ENCODE measurements around the gene CDT1.
"Not testable (repeated sequence)": the region's sequence is repeated elsewhere in the genome, so short reads cannot be mapped to it uniquely, and the experiment has no call there.

The CDT1 gene

DNA sequence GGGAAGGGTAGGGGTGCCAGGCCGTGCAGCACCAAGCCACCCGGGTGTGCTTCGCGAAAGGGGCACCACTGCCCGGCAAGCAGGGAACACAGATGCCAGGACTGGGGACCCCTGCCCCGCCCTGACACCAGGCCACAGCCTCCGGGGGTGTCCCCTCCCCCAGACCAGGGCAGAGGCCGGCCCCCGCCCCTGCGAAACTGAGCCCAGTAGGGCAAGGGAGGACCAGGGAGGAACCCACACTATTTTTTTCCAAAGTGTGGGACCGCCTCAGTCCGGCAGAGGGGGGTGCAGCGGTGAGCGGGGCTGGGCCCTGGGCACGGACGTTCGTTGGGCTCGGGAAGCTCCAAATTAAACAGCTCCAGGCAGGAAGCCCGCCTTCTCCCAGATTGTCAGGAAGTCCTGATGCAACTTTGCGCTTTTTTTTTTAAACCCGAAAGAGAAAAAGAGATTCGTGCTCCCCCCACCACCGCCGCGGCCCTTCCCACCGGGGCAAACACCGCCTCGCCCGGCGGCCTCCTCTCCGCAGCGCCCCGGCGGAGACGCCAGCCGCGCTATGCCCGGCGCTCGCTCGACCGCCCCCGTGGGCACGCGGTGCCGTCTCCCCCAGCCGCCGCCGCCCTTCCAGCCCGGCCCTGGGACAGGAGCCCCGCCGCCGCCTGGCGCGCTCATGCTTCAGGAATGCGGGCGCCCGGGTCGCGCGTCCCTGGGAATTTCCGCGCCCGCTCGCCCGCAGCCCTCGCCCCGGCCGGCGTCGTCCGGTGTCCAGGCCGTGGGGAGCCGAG, 19.3 kb upstream of the CDT1 start:
- DNase-seq, result peak; percentile 57

DNA sequence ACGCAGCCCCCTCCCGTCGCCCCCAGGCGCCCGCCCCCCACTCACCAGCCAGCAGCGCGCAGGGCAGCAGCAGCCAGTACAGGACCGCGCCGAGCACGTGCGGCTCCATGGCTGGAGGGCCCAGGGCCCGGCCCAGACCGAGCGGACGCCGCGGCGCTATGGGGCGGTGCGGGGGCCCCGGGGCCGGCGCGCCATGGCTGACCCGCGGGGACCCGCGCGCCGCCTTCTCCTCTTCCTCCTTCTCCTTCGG, 18.8 kb upstream of the CDT1 start:
- DNase-seq, result no peak

DNA sequence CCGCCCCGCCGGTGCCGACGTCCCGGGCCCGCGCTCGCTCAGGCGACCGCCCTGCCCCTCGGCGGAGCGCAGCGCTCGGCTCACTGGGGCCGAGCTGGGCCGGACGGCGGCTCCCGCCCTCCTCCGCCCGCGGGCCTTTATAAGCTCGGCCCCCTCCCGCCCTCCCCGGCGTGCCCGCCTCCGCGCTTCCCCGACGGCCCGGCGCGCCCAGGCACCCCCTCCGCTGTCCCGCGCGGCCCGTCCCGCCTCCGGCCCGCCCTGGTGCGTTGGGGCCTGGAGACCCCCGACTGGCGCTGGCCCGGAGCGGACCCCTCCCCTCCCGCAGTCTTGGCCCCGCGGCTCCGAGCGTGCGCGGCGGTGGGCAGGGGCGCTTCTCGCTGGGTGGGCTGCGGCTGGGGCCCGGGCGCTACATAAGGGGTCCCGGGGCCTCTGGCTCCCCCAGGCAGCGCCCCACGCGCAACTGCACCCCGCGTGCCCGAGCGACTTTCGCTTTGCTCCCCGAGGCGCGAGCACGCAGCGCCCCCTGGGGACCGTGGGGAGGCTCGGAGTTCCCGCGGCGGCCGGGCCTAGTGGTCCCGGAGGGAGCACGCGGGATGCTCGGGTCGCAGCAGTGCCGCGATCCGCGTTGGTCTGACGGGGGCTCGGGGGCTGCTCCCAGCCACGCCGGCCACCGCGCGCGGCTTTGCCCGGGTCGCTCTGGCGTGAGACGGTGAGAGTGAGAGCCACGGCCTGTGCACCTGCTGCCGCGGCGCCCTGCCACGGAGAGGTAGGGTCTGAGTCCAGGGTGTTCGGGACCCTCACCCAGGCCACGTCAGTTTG, 18.3 kb upstream of the CDT1 start, which contains the start of gene PIEZO1:
TSS of gene PIEZO1 (minus strand) at position 115 of the 819 bp plus-strand sequence. CDS start 256 bp downstream, outside the sequence.
- peak; percentile 84 for DNase-seq

DNA sequence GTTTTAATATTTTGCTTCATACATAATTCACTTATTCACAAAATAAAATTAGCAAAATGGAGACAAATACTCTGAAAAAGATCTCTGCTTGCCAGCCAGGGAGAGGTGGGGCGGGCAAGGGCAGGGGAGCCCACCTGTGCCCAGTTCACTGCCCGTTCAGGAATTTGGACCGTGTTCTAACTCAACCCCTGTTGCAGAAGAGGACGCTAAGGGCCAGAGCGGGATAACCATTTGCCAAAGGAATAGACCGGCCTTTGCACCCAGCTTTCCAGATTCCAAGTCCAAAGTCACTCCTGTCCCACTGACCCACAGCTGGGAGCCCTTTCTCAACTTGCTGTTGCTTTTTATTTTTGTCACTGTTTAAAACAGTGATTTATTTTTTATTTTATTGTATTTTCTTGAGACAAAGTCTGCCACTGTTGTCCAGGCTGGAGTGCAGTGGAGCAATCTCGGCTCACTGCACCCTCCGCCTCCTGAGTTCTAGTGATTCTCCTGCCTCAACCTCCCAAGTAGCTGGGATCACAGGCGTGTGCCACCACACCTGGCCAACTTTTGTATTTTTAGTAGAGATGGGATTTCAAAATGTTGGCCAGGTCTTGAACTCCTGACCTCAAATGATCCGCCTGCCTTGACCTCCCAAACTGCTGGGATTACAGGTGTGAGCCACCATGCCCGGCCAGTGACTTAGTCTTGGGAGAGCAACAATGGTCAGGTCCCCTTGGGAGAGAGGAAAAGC, 15.8 kb upstream of the CDT1 start:
- DNase-seq, result no peak

DNA sequence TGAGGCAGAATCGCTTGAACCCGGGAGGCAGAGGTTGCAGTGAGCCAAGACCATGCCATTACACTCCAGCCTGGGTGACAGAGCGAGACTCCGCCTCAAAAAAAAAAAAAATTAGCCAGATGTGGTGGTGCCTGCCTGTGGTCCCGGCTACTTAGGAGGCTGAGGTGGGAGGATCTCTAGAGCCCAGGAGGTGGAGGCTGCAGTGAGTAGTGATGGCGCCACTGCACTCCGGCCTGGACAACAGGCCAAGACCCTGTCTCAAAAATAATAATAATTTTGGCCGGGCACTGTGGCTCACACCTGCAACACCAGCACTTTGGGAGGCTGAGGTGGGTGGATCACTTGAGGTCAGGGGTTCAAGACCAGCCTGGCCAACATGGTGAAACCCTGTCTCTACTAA, 14.8 kb upstream of the CDT1 start:
- not testable (repeated sequence) for DNase-seq

DNA sequence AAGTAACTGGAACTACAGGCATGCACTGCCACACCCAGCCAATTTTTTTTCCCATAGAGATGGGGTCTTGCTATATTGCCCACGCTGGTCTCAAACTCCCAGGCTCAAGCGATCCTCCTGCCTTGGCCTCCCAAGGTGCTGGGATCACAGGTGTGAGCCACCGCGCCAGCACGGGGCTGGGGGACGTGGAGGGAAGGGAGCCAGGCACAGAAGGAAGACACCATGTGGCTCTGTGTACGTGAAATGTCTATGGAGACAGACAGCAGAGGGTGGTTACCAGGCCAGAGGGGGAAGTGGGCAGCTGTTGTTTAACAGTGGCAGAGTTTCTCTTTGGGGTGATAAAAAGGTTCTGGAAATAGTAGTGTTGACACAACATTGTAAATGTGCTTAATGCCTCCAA, 14.0 kb upstream of the CDT1 start:
- DNase-seq, result no peak

DNA sequence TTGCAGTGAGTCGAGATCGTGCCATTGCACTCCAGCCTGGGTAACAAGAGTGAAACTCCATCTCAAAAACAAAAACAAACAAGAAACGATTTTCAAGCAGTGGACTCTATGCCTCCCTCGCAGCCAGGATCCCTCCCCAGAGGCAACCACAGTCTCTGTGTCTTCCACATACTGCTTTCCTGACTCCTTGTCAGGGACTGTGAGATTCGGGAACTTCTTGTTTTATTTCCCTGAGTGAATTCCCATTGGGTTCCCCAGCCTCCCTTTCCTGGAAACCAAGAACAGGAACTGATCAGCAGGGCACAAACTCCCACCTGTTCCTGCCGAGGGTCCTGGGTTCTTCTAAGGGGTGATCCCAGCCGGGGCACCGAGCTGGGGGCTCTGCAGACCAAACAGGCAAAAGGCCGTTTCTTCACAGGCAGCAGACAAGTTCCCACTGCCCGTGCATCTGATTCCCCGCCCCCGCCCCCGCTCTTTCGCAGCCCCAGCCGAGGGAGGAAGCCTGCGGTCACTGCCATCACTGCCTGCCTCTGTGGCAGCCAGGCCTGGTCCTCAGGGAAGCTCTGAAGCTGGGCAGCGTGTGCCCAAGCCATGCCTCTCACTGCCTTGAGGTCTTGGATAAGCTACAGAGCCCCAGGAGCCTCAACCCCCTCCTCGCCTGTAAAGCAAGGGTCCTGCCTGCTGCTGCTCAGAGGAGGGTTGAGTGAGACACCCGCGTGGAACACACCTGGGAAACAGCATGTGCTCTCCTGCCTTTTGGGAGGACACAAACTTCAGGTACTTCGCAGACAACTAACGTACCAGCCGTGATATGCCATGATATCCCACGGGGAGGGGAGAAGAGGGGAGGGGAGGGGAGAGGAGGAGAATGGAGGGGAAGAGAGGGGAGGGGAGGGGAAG, 13.0 kb upstream of the CDT1 start:
- peak; percentile 67 for DNase-seq

DNA sequence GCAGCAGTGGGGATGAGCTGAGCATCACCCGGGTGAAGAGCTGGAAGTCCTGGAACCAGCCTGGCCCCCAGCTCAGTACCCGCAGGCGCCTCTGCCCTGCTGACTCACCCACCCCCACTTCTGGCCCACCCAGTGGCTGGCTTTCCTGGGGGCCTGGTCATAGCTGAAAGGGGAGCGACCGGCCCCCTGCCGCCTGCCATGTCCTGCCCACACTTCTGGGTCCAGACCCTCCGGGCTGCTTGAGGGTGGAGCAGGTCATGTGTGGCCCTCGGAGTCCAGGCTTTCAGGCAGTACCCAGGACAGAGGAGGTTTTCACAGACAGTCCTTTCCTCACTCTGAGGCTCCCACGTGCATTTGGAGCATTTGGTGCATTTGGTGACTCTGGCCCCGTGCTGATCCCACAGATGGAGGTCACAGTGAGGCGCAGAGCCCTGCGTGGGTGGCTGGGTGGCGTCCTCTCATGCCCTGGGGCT, 11.5 kb upstream of the CDT1 start:
- DNase-seq, result no peak

DNA sequence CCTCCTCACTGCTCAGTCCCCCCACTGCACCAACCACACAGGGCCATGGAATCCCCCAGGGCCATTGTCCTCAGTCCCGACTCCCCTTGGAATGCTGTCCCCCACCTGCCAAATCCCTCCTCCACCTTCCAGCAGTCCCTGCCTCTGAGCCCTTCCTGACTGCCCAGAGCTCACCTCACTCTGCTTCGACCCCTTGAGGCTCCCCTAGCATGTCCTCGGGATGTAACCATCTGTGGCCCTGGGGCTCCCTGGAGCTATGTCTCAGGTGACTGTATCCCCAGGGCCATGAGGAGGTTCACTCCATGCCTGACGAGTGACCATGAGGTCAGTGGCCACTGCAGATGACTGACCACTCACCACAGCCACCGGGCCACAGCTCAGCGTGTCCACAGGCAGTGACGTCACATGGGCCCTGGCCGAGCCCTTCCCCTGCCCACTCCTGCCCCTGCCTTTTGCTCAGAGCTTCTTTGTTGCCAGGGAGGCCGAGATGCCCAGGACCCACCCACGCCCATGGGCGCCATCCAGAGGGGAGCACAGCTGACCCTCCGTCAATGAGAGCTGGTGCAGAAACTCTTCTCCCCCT, 10.8 kb upstream of the CDT1 start:
- DNase-seq, result no peak

DNA sequence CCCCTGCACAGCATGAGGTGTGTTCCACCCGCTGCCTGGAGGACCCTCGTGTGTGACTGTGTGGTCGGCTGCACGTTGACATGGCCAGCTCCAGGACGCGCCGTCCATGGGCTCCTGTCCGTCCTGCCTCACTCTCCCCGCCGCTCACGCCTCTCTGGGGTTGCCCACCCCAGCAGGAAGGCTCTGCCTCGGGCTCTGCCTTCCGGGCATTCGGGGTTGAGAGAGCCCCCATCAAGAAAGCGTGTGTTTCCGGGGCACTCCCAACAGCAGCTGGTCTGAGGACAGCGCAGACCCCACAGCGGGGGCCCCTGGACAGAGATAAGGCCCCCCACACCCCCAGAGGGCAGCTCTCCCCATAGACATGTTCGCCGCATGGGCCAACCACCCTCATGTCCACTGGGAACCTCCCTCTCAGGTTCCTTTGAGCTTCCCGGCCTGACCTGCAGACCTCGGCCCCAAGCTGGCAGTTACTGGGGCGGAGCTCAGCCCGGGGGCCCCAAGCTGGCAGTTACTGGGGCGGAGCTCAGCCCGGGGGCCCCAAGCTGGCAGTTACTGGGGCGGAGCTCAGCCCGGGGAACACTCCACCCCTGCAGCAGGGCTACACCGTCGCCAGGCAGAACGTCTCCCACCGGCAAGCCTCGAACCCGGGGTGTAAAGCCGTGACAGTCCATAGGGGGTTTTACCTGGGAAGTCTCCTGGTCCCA, 10.2 kb upstream of the CDT1 start:
- no peak for DNase-seq

DNA sequence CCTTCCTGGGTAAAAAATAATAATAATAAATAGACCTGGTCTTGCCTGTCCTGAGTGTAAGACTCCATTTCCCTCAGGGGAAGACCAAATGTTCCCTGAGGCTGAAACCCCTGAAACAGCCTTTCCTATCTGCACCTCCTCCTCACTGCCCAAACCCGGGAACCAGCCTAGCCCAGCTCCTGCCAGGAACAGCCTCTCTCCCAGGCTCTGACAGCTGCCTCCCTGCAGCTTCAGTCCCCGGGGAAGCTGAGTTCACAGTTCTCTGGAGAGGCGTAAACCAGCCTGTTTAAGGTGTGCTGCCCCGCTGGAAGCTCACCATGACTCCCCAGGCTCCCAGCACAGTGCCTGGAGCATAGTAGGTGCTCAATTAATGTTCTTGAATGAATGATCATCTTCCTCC, 7.3 kb upstream of the CDT1 start:
- DNase-seq, result no peak

DNA sequence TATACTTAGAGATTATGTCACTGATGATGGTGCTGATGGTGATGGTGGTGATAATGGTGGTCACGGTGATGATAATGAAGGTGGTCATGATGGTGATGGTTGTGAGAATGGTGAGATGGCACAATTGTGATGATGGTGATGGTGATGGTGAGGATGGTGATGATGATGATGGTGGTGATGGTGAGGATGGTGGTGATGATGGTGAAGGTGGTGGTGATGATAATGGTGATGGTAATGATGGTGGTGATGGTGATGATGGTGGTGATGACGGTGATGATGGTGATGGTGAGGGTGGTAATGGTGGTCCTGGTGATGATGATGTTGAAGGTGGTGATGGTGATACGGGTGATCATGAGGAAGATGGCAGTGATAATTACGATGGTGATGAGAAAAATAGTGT, 5.5 kb upstream of the CDT1 start:
- DNase-seq, result no peak

DNA sequence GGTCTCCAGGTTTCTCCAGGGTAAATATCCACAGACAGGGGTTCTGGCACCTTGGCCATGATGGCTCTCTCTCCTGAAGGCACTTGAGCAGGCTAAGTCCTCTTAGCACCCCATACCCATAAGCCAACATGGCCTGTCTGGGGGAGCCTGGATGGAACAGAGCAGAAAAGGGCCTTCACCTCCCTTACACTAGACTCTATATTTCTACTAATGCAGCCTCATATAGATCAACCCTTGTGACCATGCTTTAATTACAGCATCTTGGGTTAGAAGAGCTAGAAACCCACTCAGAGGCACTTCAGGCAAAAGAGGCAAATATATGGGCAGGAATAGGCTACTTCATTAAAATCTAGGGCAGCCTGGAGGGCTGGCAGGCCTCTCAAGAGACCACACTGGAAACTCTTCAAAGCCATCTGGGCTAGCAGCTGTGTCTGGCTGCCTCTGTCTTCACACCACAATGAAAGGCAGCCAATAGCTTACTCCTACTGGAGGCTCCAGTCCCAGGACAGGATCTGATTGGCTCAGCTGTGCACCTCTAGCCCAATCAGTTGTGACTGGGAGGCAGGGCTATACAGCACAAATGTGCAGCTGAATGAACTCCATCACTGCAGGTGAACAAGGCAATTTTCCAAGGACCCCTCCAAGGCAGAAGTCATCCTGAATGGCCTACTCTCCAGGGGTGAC, 4.7 kb upstream of the CDT1 start:
- no peak for DNase-seq

DNA sequence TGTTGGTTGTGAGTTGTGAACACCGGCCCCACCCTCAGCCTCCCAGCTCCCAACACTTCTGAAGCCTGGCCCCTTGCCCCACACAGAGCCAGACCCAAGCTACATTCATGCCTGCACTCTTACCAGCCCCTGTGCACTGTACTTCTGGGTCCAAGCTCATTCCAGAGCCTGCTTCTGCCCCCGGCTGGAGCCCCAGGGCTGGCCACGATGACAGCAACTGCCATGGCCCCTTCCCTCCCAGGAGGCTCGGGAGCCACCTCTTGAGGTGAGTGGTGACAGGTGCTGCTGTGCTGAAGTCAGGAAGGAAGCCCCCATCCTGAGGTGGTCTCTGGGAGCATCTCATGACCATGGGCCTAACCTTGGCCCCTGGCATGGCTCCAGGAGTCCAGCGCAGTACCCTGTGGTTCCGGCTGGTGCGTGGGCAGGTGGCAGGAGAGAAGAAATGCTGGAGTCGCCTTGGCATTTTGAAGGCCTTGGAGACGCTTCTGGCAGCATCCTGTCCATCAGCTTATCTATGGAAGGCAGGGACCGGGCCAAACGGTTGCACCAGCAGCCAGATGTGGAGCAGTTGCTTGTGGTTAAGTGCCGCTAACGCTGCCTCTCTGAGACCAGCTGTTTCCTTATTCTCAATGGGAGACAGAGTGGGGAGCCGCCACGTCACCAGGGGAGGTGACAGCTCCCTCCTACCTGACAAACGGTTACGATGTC, 3.9 kb upstream of the CDT1 start:
- DNase-seq, result no peak

DNA sequence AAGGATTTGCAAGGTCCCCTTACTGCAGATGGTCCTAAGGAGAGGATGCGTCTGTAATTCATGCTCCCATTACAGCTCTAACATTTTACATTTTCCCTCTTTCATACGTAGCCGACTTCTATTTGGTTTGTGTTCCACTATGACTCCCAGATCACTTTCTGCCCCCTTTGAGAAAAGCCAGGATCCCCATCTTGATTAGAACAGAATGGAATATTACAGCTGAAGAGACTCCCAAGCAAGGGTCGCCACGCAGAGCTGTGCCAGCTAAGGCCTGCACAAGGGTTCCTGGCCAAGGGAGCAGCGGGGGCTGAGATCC, 3.4 kb upstream of the CDT1 start:
- DNase-seq, result no peak

DNA sequence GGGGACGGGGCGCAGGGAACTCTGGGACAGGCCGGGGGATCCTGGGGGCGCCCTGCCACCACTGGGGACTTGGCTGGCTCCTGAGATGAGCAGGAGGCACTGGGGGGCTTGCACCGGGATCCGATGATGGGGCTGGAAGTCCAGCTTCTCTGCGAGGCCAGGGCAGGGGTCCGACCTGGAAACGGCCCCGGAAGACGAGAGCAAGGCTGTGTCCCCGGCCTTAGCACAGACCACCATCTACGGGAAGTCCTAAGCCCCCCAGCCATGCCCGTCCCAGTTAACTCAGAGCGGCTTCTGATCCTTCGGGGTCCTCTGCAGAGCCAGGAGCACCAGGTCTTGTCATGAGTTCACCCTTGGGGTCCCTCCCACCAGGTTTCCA, 573 bp downstream of the CDT1 start:
- no peak for DNase-seq

DNA sequence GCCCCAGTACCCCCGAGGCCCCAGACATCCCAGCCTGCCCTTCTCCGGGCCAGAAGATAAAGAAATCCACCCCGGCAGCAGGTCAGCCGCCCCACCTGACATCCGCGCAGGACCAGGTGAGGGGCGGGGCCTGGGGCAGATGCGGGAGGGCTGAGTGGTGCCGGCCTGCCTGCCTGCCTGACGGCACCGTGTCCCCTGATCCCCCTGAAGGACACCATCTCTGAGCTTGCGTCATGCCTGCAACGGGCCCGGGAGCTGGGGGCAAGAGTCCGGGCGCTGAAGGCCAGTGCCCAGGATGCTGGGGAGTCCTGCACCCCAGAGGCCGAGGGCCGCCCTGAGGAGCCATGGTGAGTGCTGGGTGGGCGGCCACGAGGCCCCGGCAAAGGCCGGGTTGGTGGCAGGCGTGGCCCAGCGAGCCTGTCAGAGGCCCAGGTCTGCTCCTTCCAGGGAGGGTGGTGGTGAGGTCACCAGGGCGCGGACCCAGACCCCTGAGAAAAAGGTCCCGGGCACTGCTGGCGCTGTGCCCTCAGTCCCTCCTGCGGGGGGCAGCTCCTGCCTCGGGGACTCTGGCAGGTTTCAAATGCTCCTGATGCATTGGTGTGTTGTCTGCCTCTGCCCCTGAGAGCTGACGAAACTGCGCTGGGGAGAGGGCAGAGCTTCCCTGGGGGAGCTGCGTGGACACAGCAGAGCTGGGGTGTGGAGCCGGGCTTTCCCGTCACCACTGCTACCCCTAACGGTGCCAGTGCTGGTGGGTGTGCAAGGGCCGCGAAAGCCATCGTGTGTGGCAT, 1.2 kb downstream of the CDT1 start:
- DNase-seq, result peak; percentile 44

DNA sequence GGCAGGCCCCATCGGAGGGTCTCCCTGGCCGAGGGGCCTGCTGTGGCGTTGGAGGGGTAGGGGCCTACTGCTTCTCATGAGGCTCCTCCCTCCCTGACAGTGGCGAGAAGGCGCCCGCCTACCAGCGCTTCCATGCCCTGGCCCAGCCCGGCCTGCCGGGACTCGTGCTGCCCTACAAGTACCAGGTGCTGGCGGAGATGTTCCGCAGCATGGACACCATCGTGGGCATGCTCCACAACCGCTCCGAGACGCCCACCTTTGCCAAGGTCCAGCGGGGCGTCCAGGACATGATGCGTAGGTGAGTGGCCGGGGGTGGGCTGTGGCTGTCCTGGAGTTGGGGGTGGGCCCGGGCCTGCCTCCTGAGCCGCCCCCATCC, 1.7 kb downstream of the CDT1 start:
- DNase-seq, result no peak

DNA sequence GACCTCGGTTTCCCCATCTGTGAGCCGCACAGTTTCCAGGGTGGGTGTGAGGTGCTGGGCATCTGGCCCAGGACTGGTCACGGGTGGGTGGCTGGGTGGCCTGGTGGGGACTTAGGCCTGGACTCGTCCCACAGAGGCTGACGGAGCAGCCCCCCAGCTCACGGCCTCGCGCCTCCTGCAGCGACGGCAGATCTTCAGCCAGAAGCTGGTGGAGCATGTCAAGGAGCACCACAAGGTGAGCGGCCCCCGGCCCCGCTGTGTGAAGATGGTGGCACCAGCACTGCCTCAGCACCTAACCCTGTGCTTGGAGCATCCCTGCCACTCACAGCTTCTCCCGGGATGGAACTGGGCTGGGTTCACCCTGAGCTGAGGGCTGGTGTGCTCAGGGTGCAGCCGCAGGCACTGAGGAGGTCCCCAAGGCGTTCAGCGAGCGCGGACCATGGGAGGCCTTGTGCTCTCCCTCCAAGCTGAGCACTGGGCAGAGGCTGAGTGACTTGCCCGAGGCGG, 2.4 kb downstream of the CDT1 start:
- DNase-seq, result no peak

Data from activated naive CD4-positive, alpha-beta T cell treated with Interleukin-2 at 50 U/mL for 16 hours (primary cell).